Uterus (tissue), 2 donors: ENCODE data around the gene ASTN2.

Experiments
- POLR2A ChIP-seq, 2 donors: fragments of 450-650 bp; IDR thresholded peaks; one replicate each; pipeline ENCODE4 v1.6.1; 2016; ENCODE audit warnings: antibody characterized with exemption in 2 of 2, mild to moderate bottlenecking in 1 of 2, moderate library complexity in 1 of 2
- TF ChIP-seq, protein P1 (sequence below), 4 experiments: fragments of 200-600 bp in 2 of 4; fragments of 450-650 bp in 2 of 4; sonication (generic) in 2 of 4; IDR thresholded peaks; one replicate each; pipeline ENCODE4 v1.5.1; 2016 to 2019; ENCODE audit warnings: antibody characterized with exemption in 4 of 4, mild to moderate bottlenecking in 2 of 4, moderate library complexity in 1 of 4

GRCh38 chr9:116381350-116381749 lies 1033.5 kb downstream of the ASTN2 start:
- TF ChIP-seq, protein P1, sequence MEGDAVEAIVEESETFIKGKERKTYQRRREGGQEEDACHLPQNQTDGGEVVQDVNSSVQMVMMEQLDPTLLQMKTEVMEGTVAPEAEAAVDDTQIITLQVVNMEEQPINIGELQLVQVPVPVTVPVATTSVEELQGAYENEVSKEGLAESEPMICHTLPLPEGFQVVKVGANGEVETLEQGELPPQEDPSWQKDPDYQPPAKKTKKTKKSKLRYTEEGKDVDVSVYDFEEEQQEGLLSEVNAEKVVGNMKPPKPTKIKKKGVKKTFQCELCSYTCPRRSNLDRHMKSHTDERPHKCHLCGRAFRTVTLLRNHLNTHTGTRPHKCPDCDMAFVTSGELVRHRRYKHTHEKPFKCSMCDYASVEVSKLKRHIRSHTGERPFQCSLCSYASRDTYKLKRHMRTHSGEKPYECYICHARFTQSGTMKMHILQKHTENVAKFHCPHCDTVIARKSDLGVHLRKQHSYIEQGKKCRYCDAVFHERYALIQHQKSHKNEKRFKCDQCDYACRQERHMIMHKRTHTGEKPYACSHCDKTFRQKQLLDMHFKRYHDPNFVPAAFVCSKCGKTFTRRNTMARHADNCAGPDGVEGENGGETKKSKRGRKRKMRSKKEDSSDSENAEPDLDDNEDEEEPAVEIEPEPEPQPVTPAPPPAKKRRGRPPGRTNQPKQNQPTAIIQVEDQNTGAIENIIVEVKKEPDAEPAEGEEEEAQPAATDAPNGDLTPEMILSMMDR (IDR thresholded peaks at IDR 0.05): no peak
- no peak for TF ChIP-seq POLR2A (IDR thresholded peaks at IDR 0.05)
